HG02885 (cell line): ENCODE data around the gene COL18A1.

ENCODE experiments used
- ATAC-seq: cut with Tn5 transposase; IDR thresholded peaks from one replicate; pipeline ENCODE4 v1.9.1; 2021; ENCODE audit warnings: mild to moderate bottlenecking; ENCODE audit not compliant: unreplicated experiment, poor library complexity

COL18A1 gene

GRCh38 chr21:45473496-45474322, 68.7 kb downstream of the COL18A1 start:
- ATAC-seq, result no peak

- no peak for ATAC-seq
Measured at GRCh38 chr21:45474323-45474950, 69.5 kb downstream of the COL18A1 start.

GRCh38 chr21:45475004-45475685, 70.2 kb downstream of the COL18A1 start:
- ATAC-seq, result no peak

GRCh38 chr21:45475797-45476570, 71.0 kb downstream of the COL18A1 start:
- ATAC-seq, result no peak

GRCh38 chr21:45476582-45476981, 71.6 kb downstream of the COL18A1 start:
- no peak for ATAC-seq

- ATAC-seq, result no peak
Measured at GRCh38 chr21:45477176-45478114, 72.5 kb downstream of the COL18A1 start.

- ATAC-seq, result no peak
Measured at GRCh38 chr21:45478115-45478801, 73.3 kb downstream of the COL18A1 start.

- no peak for ATAC-seq
Measured at GRCh38 chr21:45478816-45479669, 74.1 kb downstream of the COL18A1 start.

GRCh38 chr21:45479691-45480675, 75.0 kb downstream of the COL18A1 start:
- ATAC-seq, result no peak

GRCh38 chr21:45480701-45481500, 75.9 kb downstream of the COL18A1 start:
- ATAC-seq, result no peak

GRCh38 chr21:45481566-45481965, 76.6 kb downstream of the COL18A1 start:
- no peak for ATAC-seq

- ATAC-seq, result no peak
Measured at GRCh38 chr21:45481977-45482898, 77.3 kb downstream of the COL18A1 start.

- ATAC-seq, result no peak
Measured at GRCh38 chr21:45482899-45483821, 78.2 kb downstream of the COL18A1 start.

- ATAC-seq, result no peak
Measured at GRCh38 chr21:45484318-45484717, 79.4 kb downstream of the COL18A1 start.
